ENCODE data around the gene WWOX.

WWOX gene

DNA sequence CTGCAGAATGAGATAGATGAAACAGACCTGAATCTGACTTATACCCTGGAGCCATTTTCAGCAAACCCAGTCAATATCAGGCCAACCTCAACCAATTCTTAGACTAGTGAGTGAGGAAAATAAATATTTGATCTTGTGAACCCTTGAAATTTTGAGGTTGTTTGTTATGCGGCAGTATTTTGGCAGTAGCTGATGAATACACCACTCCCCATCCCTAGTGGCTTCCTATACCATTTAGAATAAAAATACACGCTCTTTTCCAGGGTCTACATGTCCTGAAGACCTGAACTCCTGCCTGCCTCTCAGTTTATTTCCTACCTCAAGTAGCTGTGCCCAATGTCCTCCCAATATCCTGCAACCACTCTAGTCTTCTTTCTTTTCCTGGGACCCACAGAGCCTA lies 647.3 kb downstream of the WWOX start:
- H3K4me2 ChIP-seq (ENCODE audit: low read length): no peak overlapping the region
- H3K79me1 ChIP-seq (ENCODE audit: low read length): no peaks in the 10 kb centered on the region
- H3K14ac ChIP-seq (ENCODE audit: low read length): no peak overlapping the region
- no CpG with 5 or more reads among the region's 2 CpGs for WGBS (ENCODE audit: extremely low coverage, insufficient coverage, insufficient read length)
- H2AFZ ChIP-seq (ENCODE audit: insufficient read depth, low read length, poor library complexity): no peak overlapping the region
- H3K4ac ChIP-seq (ENCODE audit: low read depth, low read length): no peak overlapping the region
- H3K23ac ChIP-seq (ENCODE audit: low read length): no peak overlapping the region
- H3K79me2 ChIP-seq (ENCODE audit: control insufficient read depth, insufficient read depth, low read length, poor library complexity): no peaks in the 10 kb centered on the region
- no peak overlapping the region for H3K18ac ChIP-seq (ENCODE audit: low read length)
- H4K91ac ChIP-seq (ENCODE audit: low read depth, low read length): no peak overlapping the region
- H3K27me3 ChIP-seq (ENCODE audit: insufficient read depth, low read length): no peaks in the 10 kb centered on the region
- H4K8ac ChIP-seq (ENCODE audit: low read depth, low read length): no peak overlapping the region
- no peak overlapping the region for H2BK12ac ChIP-seq (ENCODE audit: low read length)
- H4K12ac ChIP-seq (ENCODE audit: low read depth, low read length): no peak overlapping the region
- H3K36me3 ChIP-seq (ENCODE audit: control insufficient read depth in 1 of 2, insufficient read depth in 2 of 2, low read length in 2 of 2): no peaks in the 10 kb centered on the region
- no peak overlapping the region for H3K9ac ChIP-seq (ENCODE audit: low read length)
- no peak for DNase-seq
- no peak overlapping the region for H2AK5ac ChIP-seq (ENCODE audit: low read length)
- no peaks in the 10 kb centered on the region for H3K9me3 ChIP-seq (ENCODE audit: insufficient read depth, low read depth, low read length)
- no peak overlapping the region for H3K27ac ChIP-seq (ENCODE audit: low read depth, low read length)
- H2BK5ac ChIP-seq (ENCODE audit: low read depth, low read length, poor library complexity): no peak overlapping the region
- H2BK120ac ChIP-seq (ENCODE audit: insufficient read depth, low read length, poor library complexity): no peak overlapping the region
- no peak overlapping the region for H3K4me3 ChIP-seq (ENCODE audit: low read depth, low read length)
- no peaks in the 10 kb centered on the region for H3K4me1 ChIP-seq (ENCODE audit: control insufficient read depth in 1 of 2, insufficient read depth in 2 of 2, low read length in 2 of 2)

DNA sequence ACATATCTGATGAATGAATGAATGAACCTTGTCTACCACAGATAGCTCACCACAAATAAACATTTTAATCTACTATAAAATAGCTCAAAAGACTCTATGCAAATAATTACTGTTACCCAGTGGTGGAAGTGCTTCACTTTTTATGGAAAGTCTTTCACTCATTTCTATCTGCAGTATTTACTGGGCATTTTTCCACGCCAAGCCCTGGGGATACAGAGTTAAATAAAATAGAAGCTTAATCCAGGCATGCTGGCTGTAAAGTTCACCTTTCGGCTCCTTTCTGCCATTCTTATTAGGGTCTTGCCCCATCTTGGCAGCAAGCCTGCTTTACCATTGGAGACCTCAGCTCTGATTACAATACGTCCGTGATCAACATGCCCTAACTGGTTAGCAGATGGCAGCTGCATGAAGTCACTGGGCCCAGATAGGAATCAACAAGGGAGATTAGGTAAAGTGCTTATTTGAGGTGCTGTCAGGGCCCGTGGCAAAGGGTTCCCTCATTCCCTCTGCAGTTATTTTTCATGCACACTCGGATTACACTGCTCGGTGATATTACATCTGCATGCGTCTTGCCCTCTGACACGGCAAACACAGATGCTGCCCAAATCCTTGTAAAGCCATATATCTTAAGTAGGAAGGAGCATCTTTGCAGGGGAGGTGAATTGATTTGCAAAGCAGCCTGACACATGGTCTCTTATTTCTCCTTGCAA lies 648.9 kb downstream of the WWOX start:
- no peaks in the 10 kb centered on the region for H3K79me1 ChIP-seq (ENCODE audit: low read length)
- H3K9me3 ChIP-seq (ENCODE audit: insufficient read depth, low read depth, low read length): no peaks in the 10 kb centered on the region
- H3K4me3 ChIP-seq (ENCODE audit: low read depth, low read length): no peak overlapping the region
- no peak overlapping the region for H2AFZ ChIP-seq (ENCODE audit: insufficient read depth, low read length, poor library complexity)
- H2AK5ac ChIP-seq (ENCODE audit: low read length): no peak overlapping the region
- no peak overlapping the region for H3K4ac ChIP-seq (ENCODE audit: low read depth, low read length)
- no peaks in the 10 kb centered on the region for H3K36me3 ChIP-seq (ENCODE audit: control insufficient read depth in 1 of 2, insufficient read depth in 2 of 2, low read length in 2 of 2)
- H3K23ac ChIP-seq (ENCODE audit: low read length): no peak overlapping the region
- no peak overlapping the region for H4K12ac ChIP-seq (ENCODE audit: low read depth, low read length)
- H2BK5ac ChIP-seq (ENCODE audit: low read depth, low read length, poor library complexity): no peak overlapping the region
- H3K27ac ChIP-seq (ENCODE audit: low read depth, low read length): no peak overlapping the region
- no peak overlapping the region for H3K9ac ChIP-seq (ENCODE audit: low read length)
- H3K27me3 ChIP-seq (ENCODE audit: insufficient read depth, low read length): no peaks in the 10 kb centered on the region
- H3K18ac ChIP-seq (ENCODE audit: low read length): no peak overlapping the region
- H2BK12ac ChIP-seq (ENCODE audit: low read length): no peak overlapping the region
- H3K4me1 ChIP-seq (ENCODE audit: control insufficient read depth in 1 of 2, insufficient read depth in 2 of 2, low read length in 2 of 2): no peaks in the 10 kb centered on the region
- DNase-seq: no peak
- H2BK120ac ChIP-seq (ENCODE audit: insufficient read depth, low read length, poor library complexity): no peak overlapping the region
- no CpG with 5 or more reads among the region's 9 CpGs for WGBS (ENCODE audit: extremely low coverage, insufficient coverage, insufficient read length)
- no peak overlapping the region for H4K91ac ChIP-seq (ENCODE audit: low read depth, low read length)
- H3K14ac ChIP-seq (ENCODE audit: low read length): no peak overlapping the region
- no peak overlapping the region for H3K4me2 ChIP-seq (ENCODE audit: low read length)
- H4K8ac ChIP-seq (ENCODE audit: low read depth, low read length): no peak overlapping the region
- H3K79me2 ChIP-seq (ENCODE audit: control insufficient read depth, insufficient read depth, low read length, poor library complexity): no peaks in the 10 kb centered on the region

DNA sequence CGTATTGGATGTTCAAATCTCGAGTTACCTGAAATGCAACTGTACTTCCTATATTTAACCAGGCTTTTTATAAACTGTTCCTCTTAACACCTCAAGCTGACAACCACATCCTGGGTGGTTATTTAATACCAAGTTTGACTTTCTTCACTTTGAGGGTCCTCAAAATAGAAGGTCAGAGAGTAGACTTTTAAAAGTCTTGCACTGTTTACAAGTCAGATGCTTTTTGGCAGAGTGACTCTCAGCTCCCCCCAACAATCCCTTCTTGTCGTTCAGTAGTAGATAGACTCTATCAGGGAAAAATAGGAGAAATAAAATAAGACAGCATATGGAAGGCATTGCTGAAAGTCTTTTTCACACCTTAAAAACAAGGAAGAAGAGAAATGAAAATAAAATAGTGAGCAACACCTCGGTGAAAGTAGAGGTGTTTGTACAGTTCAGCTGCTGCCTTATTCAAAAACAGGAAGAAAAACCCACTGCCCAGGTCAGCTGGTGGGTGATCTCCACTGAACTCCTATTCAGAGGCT lies 650.4 kb downstream of the WWOX start:
- Histone ChIP-seq H3K4ac (ENCODE audit: low read depth, low read length) (no peak overlapping the region), H3K9me3 (ENCODE audit: insufficient read depth, low read depth, low read length) (no peaks in the 10 kb centered on the region), H2AK5ac (ENCODE audit: low read length) (no peak overlapping the region), H3K4me1 (ENCODE audit: control insufficient read depth in 1 of 2, insufficient read depth in 2 of 2, low read length in 2 of 2) (no peaks in the 10 kb centered on the region), H3K14ac (ENCODE audit: low read length) (no peak overlapping the region), H3K79me2 (ENCODE audit: control insufficient read depth, insufficient read depth, low read length, poor library complexity) (no peaks in the 10 kb centered on the region), H2BK120ac (ENCODE audit: insufficient read depth, low read length, poor library complexity) (no peak overlapping the region), H3K9ac (ENCODE audit: low read length) (no peak overlapping the region), H3K36me3 (ENCODE audit: control insufficient read depth in 1 of 2, insufficient read depth in 2 of 2, low read length in 2 of 2) (no peaks in the 10 kb centered on the region), H3K18ac (ENCODE audit: low read length) (no peak overlapping the region), H3K4me3 (ENCODE audit: low read depth, low read length) (no peak overlapping the region), H2AFZ (ENCODE audit: insufficient read depth, low read length, poor library complexity) (no peak overlapping the region), H3K79me1 (ENCODE audit: low read length) (no peaks in the 10 kb centered on the region), H3K27ac (ENCODE audit: low read depth, low read length) (no peak overlapping the region), H2BK12ac (ENCODE audit: low read length) (no peak overlapping the region), H2BK5ac (ENCODE audit: low read depth, low read length, poor library complexity) (no peak overlapping the region), H4K12ac (ENCODE audit: low read depth, low read length) (no peak overlapping the region), H4K8ac (ENCODE audit: low read depth, low read length) (no peak overlapping the region), H3K27me3 (ENCODE audit: insufficient read depth, low read length) (no peaks in the 10 kb centered on the region), H3K23ac (ENCODE audit: low read length) (no peak overlapping the region), H3K4me2 (ENCODE audit: low read length) (no peak overlapping the region), H4K91ac (ENCODE audit: low read depth, low read length) (no peak overlapping the region)
- whole genome bisulfite sequencing (ENCODE audit: extremely low coverage, insufficient coverage, insufficient read length): no CpG with 5 or more reads among the region's 4 CpGs
- no peak for DNase-seq

DNA sequence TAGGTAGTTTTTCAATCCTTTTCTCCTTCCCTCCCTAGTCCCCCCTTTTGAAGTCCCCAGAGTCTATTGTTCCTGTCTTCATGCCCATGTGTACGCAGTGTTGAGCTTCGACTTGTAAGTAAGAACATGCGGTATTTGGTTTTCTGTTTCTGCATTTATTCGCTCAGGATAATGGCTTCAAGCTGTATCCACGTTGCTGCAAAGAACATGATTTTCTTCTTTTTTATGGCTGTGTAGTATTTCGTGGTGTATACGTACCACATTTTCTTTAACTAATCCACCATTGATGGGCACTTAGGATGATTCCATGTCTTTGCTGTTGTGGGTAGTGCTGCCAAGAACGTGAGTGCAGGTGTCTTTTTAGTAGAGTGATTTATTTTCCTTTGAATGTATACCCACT lies 651.2 kb downstream of the WWOX start:
- H3K4me1 ChIP-seq (ENCODE audit: control insufficient read depth in 1 of 2, insufficient read depth in 2 of 2, low read length in 2 of 2): no peaks in the 10 kb centered on the region
- no peak overlapping the region for H3K18ac ChIP-seq (ENCODE audit: low read length)
- no peak overlapping the region for H3K23ac ChIP-seq (ENCODE audit: low read length)
- no peak overlapping the region for H2BK120ac ChIP-seq (ENCODE audit: insufficient read depth, low read length, poor library complexity)
- no peaks in the 10 kb centered on the region for H3K79me2 ChIP-seq (ENCODE audit: control insufficient read depth, insufficient read depth, low read length, poor library complexity)
- no peak overlapping the region for H4K91ac ChIP-seq (ENCODE audit: low read depth, low read length)
- H3K36me3 ChIP-seq (ENCODE audit: control insufficient read depth in 1 of 2, insufficient read depth in 2 of 2, low read length in 2 of 2): no peaks in the 10 kb centered on the region
- no peak overlapping the region for H3K4me3 ChIP-seq (ENCODE audit: low read depth, low read length)
- H3K27ac ChIP-seq (ENCODE audit: low read depth, low read length): no peak overlapping the region
- no peaks in the 10 kb centered on the region for H3K79me1 ChIP-seq (ENCODE audit: low read length)
- no peak overlapping the region for H2BK5ac ChIP-seq (ENCODE audit: low read depth, low read length, poor library complexity)
- no peak overlapping the region for H3K4ac ChIP-seq (ENCODE audit: low read depth, low read length)
- no peak overlapping the region for H3K4me2 ChIP-seq (ENCODE audit: low read length)
- H4K12ac ChIP-seq (ENCODE audit: low read depth, low read length): no peak overlapping the region
- H3K14ac ChIP-seq (ENCODE audit: low read length): no peak overlapping the region
- H2AFZ ChIP-seq (ENCODE audit: insufficient read depth, low read length, poor library complexity): no peak overlapping the region
- no CpG with 5 or more reads among the region's 8 CpGs for whole genome bisulfite sequencing (ENCODE audit: extremely low coverage, insufficient coverage, insufficient read length)
- no peaks in the 10 kb centered on the region for H3K27me3 ChIP-seq (ENCODE audit: insufficient read depth, low read length)
- DNase-seq: no peak
- no peak overlapping the region for H2AK5ac ChIP-seq (ENCODE audit: low read length)
- H4K8ac ChIP-seq (ENCODE audit: low read depth, low read length): no peak overlapping the region
- no peak overlapping the region for H3K9ac ChIP-seq (ENCODE audit: low read length)
- no peak overlapping the region for H2BK12ac ChIP-seq (ENCODE audit: low read length)
- no peaks in the 10 kb centered on the region for H3K9me3 ChIP-seq (ENCODE audit: insufficient read depth, low read depth, low read length)
